Stomach (tissue), 9 donors: Measurements from ENCODE around the gene CACNA2D3. TPM values are rescaled to one million over a fixed set of nuclear protein-coding genes. Genes with fewer than 3 reads are reported as not detected.

ENCODE experiments used
- DNase-seq, 2 donors: peaks; one replicate each; pipeline versions ENCODE4 v3.0.0 to v3.0.0-alpha.2; 2013 to 2019
- H3K27ac ChIP-seq, 5 donors: fragments of 200-600 bp in 4 of 5; sonication (generic) in 4 of 5; one replicate each; pipeline ENCODE4 v1.5.1; 2013 to 2019; ENCODE audit warnings: mild to moderate bottlenecking in 1 of 5, moderate library complexity in 1 of 5
- H3K27me3 ChIP-seq, 3 donors: fragments of 200-600 bp; sonication (generic); one replicate each; pipeline ENCODE4 v1.5.1; 2017 to 2019; ENCODE audit warnings: mixed run types in 1 of 3
- H3K36me3 ChIP-seq, 4 donors: fragments of 200-600 bp; sonication (generic); 1 replicate in 3 of 4; 2 replicates in 1 of 4; pipeline ENCODE4 v1.5.1; 2016 to 2019
- H3K4me1 ChIP-seq, 4 donors: fragments of 200-600 bp; sonication (generic); one replicate each; pipeline ENCODE4 v1.5.1; 2016 to 2019
- H3K4me3 ChIP-seq, 4 donors: fragments of 200-600 bp; sonication (generic) in 3 of 4; one replicate each; pipeline ENCODE4 v1.5.1; 2016 to 2019; ENCODE audit warnings: mild to moderate bottlenecking in 1 of 4
- H3K9me3 ChIP-seq, 4 donors: fragments of 200-600 bp; sonication (generic); one replicate each; pipeline ENCODE4 v1.5.1; 2016 to 2019
- EP300 ChIP-seq: sonication (generic); formaldehyde crosslinking; IDR thresholded peaks from one replicate; pipeline ENCODE4 v1.6.1; 2017; ENCODE audit warnings: antibody characterized with exemption
- POLR2A ChIP-seq, 4 donors: fragments of 450-650 bp; IDR thresholded peaks; one replicate each; pipeline ENCODE4 v1.6.1; 2016; ENCODE audit warnings: antibody characterized with exemption in 4 of 4, control low read depth in 2 of 4, mild to moderate bottlenecking in 1 of 4, moderate library complexity in 1 of 4
- POLR2AphosphoS5 ChIP-seq, 3 donors: sonication (generic); formaldehyde crosslinking; IDR thresholded peaks; one replicate each; pipeline ENCODE4 v1.6.1; 2016; ENCODE audit warnings: antibody characterized with exemption in 3 of 3
- WGBS, 5 donors: extraction: QIAGEN DNeasy Blood & Tissue Kit in 3 of 5; methylation state at CpG; one replicate each; pipeline versions ENCODE4 v1.1.5 to v1.1.7; 2013 to 2018; 5-methylcytosine and 5-hydroxymethylcytosine counted together
- intact Hi-C: fragments of 100-400 bp; cut with DNase I; formaldehyde crosslinking; loops from one replicate; pipeline ENCODE4 v1.15.1; 2023; ENCODE audit warnings: low total_unique reads
- polyA plus RNA-seq, 3 donors: library from polyadenylated mRNA; stranded (reverse); fragments of 200-250 nt; gene quantifications; one replicate each; pipeline ENCODE4 v1.2.3, GENCODE V29; 2013
- total RNA-seq, 5 donors: library from RNA; depleted of rRNA; stranded (reverse); fragments of >200 nt; gene quantifications; one replicate each; pipeline versions ENCODE4 v1.1.0 to v1.2.3, GENCODE V29; 2014 to 2016
- TF ChIP-seq, protein P1 (sequence below), 7 experiments: fragments of 450-650 bp in 4 of 7; fragments of 200-600 bp in 3 of 7; sonication (generic) in 3 of 7; IDR thresholded peaks; one replicate each; pipeline ENCODE4 v1.5.1; 2016 to 2019; ENCODE audit warnings: antibody characterized with exemption in 7 of 7, control low read depth in 2 of 7, mild to moderate bottlenecking in 1 of 7
- donor health status: healthy with polysubstance abuse.
- donor health status: Bipolar disorder and iron deficiency.
- donor health status: healthy.

The CACNA2D3 gene
- total and polyA plus RNA-seq, 8 donors, result 0.56 to 54.0 (median 2.9) TPM; not detected in 1

DNA sequence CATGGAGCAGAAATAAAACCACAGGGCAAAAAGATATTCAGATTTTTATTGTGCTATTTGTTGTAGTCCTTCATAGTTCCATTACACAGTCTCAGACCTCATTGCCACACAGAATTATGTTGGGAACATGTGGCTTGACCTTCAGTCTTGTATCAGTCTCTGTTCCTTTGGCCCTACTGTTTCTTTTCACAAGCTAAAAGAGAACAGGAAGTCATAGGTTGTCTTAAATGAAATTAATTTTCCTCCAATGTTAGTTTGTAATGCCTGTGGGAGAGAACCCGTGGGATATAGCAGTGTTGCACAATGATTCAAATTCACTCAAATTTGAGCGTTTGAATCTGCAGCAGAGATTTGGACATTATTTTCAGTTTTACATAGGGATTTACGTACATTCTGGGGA, 445.6 kb downstream of the CACNA2D3 start:
- Histone ChIP-seq H3K27me3 (no peaks in the 10 kb centered on the region), H3K4me3 (no peak overlapping the region), H3K4me1 (no peaks in the 10 kb centered on the region), H3K27ac (no peak overlapping the region), H3K36me3 (no peaks in the 10 kb centered on the region), H3K9me3 (no peaks in the 10 kb centered on the region)
- TF ChIP-seq POLR2A (IDR thresholded peaks at IDR 0.05) (no peak), POLR2AphosphoS5 (IDR thresholded peaks at IDR 0.05) (no peak), EP300 (no peak)
- TF ChIP-seq, protein P1, sequence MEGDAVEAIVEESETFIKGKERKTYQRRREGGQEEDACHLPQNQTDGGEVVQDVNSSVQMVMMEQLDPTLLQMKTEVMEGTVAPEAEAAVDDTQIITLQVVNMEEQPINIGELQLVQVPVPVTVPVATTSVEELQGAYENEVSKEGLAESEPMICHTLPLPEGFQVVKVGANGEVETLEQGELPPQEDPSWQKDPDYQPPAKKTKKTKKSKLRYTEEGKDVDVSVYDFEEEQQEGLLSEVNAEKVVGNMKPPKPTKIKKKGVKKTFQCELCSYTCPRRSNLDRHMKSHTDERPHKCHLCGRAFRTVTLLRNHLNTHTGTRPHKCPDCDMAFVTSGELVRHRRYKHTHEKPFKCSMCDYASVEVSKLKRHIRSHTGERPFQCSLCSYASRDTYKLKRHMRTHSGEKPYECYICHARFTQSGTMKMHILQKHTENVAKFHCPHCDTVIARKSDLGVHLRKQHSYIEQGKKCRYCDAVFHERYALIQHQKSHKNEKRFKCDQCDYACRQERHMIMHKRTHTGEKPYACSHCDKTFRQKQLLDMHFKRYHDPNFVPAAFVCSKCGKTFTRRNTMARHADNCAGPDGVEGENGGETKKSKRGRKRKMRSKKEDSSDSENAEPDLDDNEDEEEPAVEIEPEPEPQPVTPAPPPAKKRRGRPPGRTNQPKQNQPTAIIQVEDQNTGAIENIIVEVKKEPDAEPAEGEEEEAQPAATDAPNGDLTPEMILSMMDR (IDR thresholded peaks at IDR 0.05), result no peak
- 72 to 85% (median 79%) methylated on average over 3 of the region's 3 CpGs for WGBS, 5 donors
- DNase-seq, result no peak
- intact Hi-C loops, result no loop called here

DNA sequence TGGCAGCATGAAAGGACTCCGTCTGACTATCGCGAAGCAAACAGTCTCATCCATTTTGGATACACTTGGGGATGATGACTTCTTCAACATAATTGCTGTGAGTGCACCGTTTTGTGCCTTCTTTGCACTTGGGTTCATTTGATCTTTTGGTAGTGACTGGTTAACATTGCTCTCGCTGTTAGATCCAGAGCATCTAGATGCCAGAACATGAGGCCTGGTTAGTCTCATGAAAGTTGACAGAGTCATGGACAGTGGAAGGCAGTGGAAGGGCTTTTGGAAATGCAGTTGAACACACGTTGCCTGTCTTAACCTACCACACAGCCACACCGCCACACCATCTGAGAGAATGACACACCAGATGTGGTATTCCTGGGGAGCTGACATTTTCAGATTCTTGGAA, 447.7 kb downstream of the CACNA2D3 start:
- no peak overlapping the region for H3K4me3 ChIP-seq
- no peak for DNase-seq
- no peaks in the 10 kb centered on the region for H3K27me3 ChIP-seq
- intact Hi-C loops, result no loop called here
- no peak overlapping the region for H3K27ac ChIP-seq
- TF ChIP-seq EP300 (no peak), POLR2AphosphoS5 (IDR thresholded peaks at IDR 0.05) (no peak), POLR2A (IDR thresholded peaks at IDR 0.05) (no peak)
- TF ChIP-seq, protein P1 (IDR thresholded peaks at IDR 0.05), result no peak
- 76 to 90% (median 86%) methylated on average over 7 of the region's 7 CpGs for WGBS, 5 donors
- H3K4me1 ChIP-seq, result no peaks in the 10 kb centered on the region
- H3K36me3 ChIP-seq, result no peaks in the 10 kb centered on the region
- no peaks in the 10 kb centered on the region for H3K9me3 ChIP-seq

DNA sequence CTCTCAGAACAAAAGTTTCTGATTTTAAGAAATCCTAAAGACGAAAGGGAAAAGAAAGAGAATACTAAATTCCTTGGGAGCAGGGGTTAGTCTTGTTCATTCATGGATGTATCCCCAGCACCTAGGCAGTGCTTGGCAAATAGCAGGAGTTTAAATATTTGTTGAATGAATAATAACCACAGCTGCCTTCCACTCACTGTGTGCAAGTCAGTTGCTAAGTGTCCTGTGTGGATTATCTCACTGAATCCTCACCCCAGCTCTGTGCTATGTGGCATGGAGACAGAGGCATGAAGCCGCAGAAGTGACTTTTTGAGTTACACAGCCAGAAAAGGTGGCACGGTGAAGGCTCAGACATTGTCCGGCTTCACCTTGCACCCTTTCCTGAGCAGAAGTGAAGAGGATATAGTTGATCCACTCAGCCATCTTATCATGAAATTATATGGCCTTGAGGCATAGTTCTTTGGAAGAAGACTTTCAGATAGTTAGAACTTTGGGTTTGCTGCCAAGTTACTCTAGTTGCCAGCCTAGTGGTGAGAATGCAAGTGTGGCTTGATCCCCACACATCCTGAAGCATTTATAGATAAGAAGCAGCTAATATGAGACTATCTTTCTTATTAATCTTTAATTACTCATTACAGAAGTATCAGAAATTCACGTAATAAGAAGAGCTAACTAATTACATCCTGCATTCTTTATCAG, 450.0 kb downstream of the CACNA2D3 start:
- H3K27ac ChIP-seq, result no peak overlapping the region
- no peak overlapping the region for H3K4me3 ChIP-seq
- 87 to 93% (median 90%) methylated on average over 5 of the region's 5 CpGs for WGBS, 5 donors
- no peaks in the 10 kb centered on the region for H3K4me1 ChIP-seq
- no peak for DNase-seq
- TF ChIP-seq POLR2AphosphoS5 (IDR thresholded peaks at IDR 0.05) (no peak), EP300 (no peak), POLR2A (IDR thresholded peaks at IDR 0.05) (no peak)
- TF ChIP-seq, protein P1 (IDR thresholded peaks at IDR 0.05), result no peak
- intact Hi-C loops, result no loop called here
- no peaks in the 10 kb centered on the region for H3K27me3 ChIP-seq
- H3K9me3 ChIP-seq, result no peaks in the 10 kb centered on the region
- H3K36me3 ChIP-seq, result no peaks in the 10 kb centered on the region

DNA sequence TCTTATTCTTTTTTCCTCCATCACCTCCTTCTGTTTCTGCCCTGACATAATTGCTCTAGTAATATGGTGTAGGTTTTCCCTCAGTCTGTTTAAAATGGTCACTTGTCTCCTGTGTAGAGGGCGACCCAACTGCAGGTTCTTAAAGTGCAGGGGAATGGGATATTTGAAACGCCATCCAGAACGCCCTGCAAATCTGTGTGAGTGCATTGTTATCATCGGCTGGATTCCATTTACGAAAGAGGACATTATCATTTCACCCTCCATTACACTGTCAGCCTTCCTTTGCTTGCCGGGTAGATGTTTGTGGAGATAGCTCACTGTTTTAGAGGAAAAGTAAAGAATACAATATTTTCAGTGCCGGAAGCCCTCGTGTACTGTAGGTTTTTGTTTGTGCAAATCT, 451.5 kb downstream of the CACNA2D3 start:
- Histone ChIP-seq H3K4me3 (no peak overlapping the region), H3K9me3 (no peaks in the 10 kb centered on the region), H3K4me1 (no peaks in the 10 kb centered on the region), H3K27ac (no peak overlapping the region), H3K36me3 (no peaks in the 10 kb centered on the region), H3K27me3 (no peaks in the 10 kb centered on the region)
- TF ChIP-seq POLR2A (IDR thresholded peaks at IDR 0.05), result no peak
- no peak for TF ChIP-seq POLR2AphosphoS5 (IDR thresholded peaks at IDR 0.05)
- TF ChIP-seq, protein P1 (IDR thresholded peaks at IDR 0.05), result no peak
- TF ChIP-seq EP300, result no peak
- DNase-seq, result no peak
- 32 to 50% (median 36%) methylated on average over 8 of the region's 8 CpGs for WGBS, 5 donors
- intact Hi-C loops, result no loop called here
